HG03159 (cell line): ENCODE measurements around the gene NCS1.

ENCODE experiments used
- ATAC-seq: cut with Tn5 transposase; IDR thresholded peaks from one replicate; pipeline ENCODE4 v1.9.1; 2021; ENCODE audit warnings: mild to moderate bottlenecking, moderate library complexity; ENCODE audit not compliant: unreplicated experiment

Gene NCS1

GRCh38 chr9:130174920-130175321 is 2.7 kb downstream of the NCS1 start:
- no peak for ATAC-seq

- no peak for ATAC-seq
Observed at GRCh38 chr9:130175355-130175754, 3.2 kb downstream of the NCS1 start.

GRCh38 chr9:130176760-130177159 is 4.6 kb downstream of the NCS1 start:
- ATAC-seq, result no peak

GRCh38 chr9:130177898-130178805 is 5.9 kb downstream of the NCS1 start:
- no peak for ATAC-seq

GRCh38 chr9:130179331-130179907 is 7.2 kb downstream of the NCS1 start:
- no peak for ATAC-seq

GRCh38 chr9:130180516-130180915 is 8.3 kb downstream of the NCS1 start:
- no peak for ATAC-seq

GRCh38 chr9:130181678-130182380 is 9.6 kb downstream of the NCS1 start:
- ATAC-seq, result no peak

- no peak for ATAC-seq
Observed at GRCh38 chr9:130182381-130182909, 10.2 kb downstream of the NCS1 start.

- no peak for ATAC-seq
Observed at GRCh38 chr9:130183133-130183762, 11.0 kb downstream of the NCS1 start.

- ATAC-seq, result no peak
Observed at GRCh38 chr9:130185017-130185416, 12.8 kb downstream of the NCS1 start.

- no peak for ATAC-seq
Observed at GRCh38 chr9:130185490-130186031, 13.4 kb downstream of the NCS1 start.

GRCh38 chr9:130186051-130186450 is 13.8 kb downstream of the NCS1 start:
- ATAC-seq, result no peak

- no peak for ATAC-seq
Observed at GRCh38 chr9:130186839-130187522, 14.8 kb downstream of the NCS1 start.

GRCh38 chr9:130187523-130187846 is 15.3 kb downstream of the NCS1 start:
- no peak for ATAC-seq

GRCh38 chr9:130188860-130189481 is 16.8 kb downstream of the NCS1 start:
- no peak for ATAC-seq

GRCh38 chr9:130189840-130190239 is 17.6 kb downstream of the NCS1 start:
- ATAC-seq, result no peak

GRCh38 chr9:130191068-130191748 is 19.0 kb downstream of the NCS1 start:
- no peak for ATAC-seq

- ATAC-seq, result no peak
Observed at GRCh38 chr9:130191749-130192120, 19.5 kb downstream of the NCS1 start.

- no peak for ATAC-seq
Observed at GRCh38 chr9:130192382-130192999, 20.3 kb downstream of the NCS1 start.
